ENCODE results near the gene UPB1.

DNA sequence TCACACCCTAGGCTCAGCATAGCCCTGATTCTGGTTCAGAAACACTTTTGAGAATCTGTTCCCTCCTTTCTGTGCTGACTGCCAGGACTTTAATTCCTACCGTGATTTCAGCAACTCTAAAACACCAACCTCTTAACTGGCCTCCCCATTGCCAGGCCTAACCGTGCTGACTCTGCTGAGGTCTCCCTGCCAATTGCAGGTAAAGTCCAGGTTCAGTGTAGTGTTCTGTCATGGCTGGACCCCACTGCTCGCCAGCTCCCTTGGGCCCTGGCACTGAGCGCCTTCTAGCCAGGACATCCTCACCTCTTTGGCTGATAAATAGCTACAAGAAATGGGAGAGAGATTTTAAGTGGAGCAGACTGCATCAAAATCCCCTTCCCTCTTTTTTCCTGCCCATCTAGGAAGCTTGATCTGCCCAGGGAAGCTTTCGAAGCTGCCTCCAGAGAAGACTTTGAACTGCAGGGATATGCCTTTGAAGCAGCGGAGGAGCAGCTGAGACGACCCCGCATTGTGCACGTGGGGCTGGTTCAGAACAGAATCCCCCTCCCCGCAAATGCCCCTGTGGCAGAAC lies 4.7 kb downstream of the UPB1 start:
- TF ChIP-seq, protein P1, sequence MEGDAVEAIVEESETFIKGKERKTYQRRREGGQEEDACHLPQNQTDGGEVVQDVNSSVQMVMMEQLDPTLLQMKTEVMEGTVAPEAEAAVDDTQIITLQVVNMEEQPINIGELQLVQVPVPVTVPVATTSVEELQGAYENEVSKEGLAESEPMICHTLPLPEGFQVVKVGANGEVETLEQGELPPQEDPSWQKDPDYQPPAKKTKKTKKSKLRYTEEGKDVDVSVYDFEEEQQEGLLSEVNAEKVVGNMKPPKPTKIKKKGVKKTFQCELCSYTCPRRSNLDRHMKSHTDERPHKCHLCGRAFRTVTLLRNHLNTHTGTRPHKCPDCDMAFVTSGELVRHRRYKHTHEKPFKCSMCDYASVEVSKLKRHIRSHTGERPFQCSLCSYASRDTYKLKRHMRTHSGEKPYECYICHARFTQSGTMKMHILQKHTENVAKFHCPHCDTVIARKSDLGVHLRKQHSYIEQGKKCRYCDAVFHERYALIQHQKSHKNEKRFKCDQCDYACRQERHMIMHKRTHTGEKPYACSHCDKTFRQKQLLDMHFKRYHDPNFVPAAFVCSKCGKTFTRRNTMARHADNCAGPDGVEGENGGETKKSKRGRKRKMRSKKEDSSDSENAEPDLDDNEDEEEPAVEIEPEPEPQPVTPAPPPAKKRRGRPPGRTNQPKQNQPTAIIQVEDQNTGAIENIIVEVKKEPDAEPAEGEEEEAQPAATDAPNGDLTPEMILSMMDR (IDR thresholded peaks at IDR 0.05), result no peak
- TF ChIP-seq POLR2A (IDR thresholded peaks at IDR 0.05), result no peak
